HG03439 (cell line): ENCODE measurements around the gene TMEM271.

Experiments used
- ATAC-seq: cut with Tn5 transposase; IDR thresholded peaks from one replicate; pipeline ENCODE4 v1.9.1; 2021; ENCODE audit warnings: mild to moderate bottlenecking, moderate library complexity; ENCODE audit not compliant: unreplicated experiment

The TMEM271 gene

GRCh38 chr4:535181-535923 lies 40.7 kb downstream of the TMEM271 start:
- ATAC-seq, result no peak

GRCh38 chr4:534576-535151 lies 41.4 kb downstream of the TMEM271 start:
- no peak for ATAC-seq

GRCh38 chr4:534101-534575 lies 42.0 kb downstream of the TMEM271 start:
- no peak for ATAC-seq

GRCh38 chr4:533318-534100 lies 42.6 kb downstream of the TMEM271 start:
- no peak for ATAC-seq

- no peak for ATAC-seq
Measured at GRCh38 chr4:532588-533317, 43.3 kb downstream of the TMEM271 start.

- ATAC-seq, result no peak
Measured at GRCh38 chr4:531721-532565, 44.2 kb downstream of the TMEM271 start.

- no peak for ATAC-seq
Measured at GRCh38 chr4:531076-531475, 45.0 kb downstream of the TMEM271 start.

GRCh38 chr4:530017-530781 lies 45.9 kb downstream of the TMEM271 start:
- ATAC-seq, result no peak

- ATAC-seq, result no peak
Measured at GRCh38 chr4:529563-529962, 46.5 kb downstream of the TMEM271 start.

GRCh38 chr4:528835-529234 lies 47.3 kb downstream of the TMEM271 start:
- no peak for ATAC-seq

- no peak for ATAC-seq
Measured at GRCh38 chr4:528296-528695, 47.8 kb downstream of the TMEM271 start.

- no peak for ATAC-seq
Measured at GRCh38 chr4:526971-527460, 49.1 kb downstream of the TMEM271 start.

- ATAC-seq, result no peak
Measured at GRCh38 chr4:526189-526909, 49.7 kb downstream of the TMEM271 start.

- ATAC-seq, result no peak
Measured at GRCh38 chr4:525660-526059, 50.4 kb downstream of the TMEM271 start.

- no peak for ATAC-seq
Measured at GRCh38 chr4:524196-524595, 51.9 kb downstream of the TMEM271 start.
